GM20431 (cell line): ENCODE results near the gene PDGFB.

ENCODE experiments used
- in situ Hi-C: fragments of 300-500 bp; cut with MseI, MboI; formaldehyde crosslinking; loops from one replicate; pipeline ENCODE4 v1.15.0; 2020; ENCODE audit warnings: low sequenced_read_pairs; ENCODE audit not compliant: unreplicated experiment

Gene PDGFB

GRCh38 chr22:39241794-39242594 lies 2.8 kb downstream of the PDGFB start:
- in situ Hi-C loops = no loop called here

- in situ Hi-C loops = no loop called here
Observed at GRCh38 chr22:39240831-39241793, 3.7 kb downstream of the PDGFB start.

- in situ Hi-C loops = no loop called here
Observed at GRCh38 chr22:39239561-39240423, 5.0 kb downstream of the PDGFB start.

- in situ Hi-C loops = no loop called here
Observed at GRCh38 chr22:39238966-39239505, 5.7 kb downstream of the PDGFB start.

GRCh38 chr22:39238561-39238960 lies 6.2 kb downstream of the PDGFB start:
- in situ Hi-C loops = no loop called here

- in situ Hi-C loops = no loop called here
Observed at GRCh38 chr22:39238101-39238466, 6.7 kb downstream of the PDGFB start.

- in situ Hi-C loops = no loop called here
Observed at GRCh38 chr22:39237318-39238100, 7.3 kb downstream of the PDGFB start.

GRCh38 chr22:39236321-39237317 lies 8.2 kb downstream of the PDGFB start:
- in situ Hi-C loops = no loop called here

- in situ Hi-C loops = no loop called here
Observed at GRCh38 chr22:39234867-39235687, 9.7 kb downstream of the PDGFB start.

GRCh38 chr22:39234472-39234787 lies 10.4 kb downstream of the PDGFB start:
- in situ Hi-C loops = no loop called here

GRCh38 chr22:39233710-39234471 lies 10.9 kb downstream of the PDGFB start:
- in situ Hi-C loops = no loop called here

- in situ Hi-C loops = no loop called here
Observed at GRCh38 chr22:39232806-39233709, 11.7 kb downstream of the PDGFB start.

GRCh38 chr22:39232246-39232645 lies 12.5 kb downstream of the PDGFB start:
- in situ Hi-C loops = no loop called here

- in situ Hi-C loops = no loop called here
Observed at GRCh38 chr22:39231197-39231950, 13.4 kb downstream of the PDGFB start.
